ENCODE results near the gene KRT35. TPM values are rescaled to one million over a fixed set of nuclear protein-coding genes. Genes with fewer than 3 reads are reported as not detected.

KRT35 gene
- total RNA-seq, 1 experiment from 2014 or later: not detected

GRCh38 chr17:41490000-41490990 is 9.3 kb upstream of the KRT35 start:
- Histone ChIP-seq H4K20me1 (ENCODE audit: insufficient read depth) (no peaks in the 10 kb centered on the region), H3K79me2 (ENCODE audit: insufficient read depth, low read length) (no peaks in the 10 kb centered on the region), H3K4me3 (replicated peaks in 1 of 2; ENCODE audit: low read depth in 1 of 2, low read length in 2 of 2) (no peak overlapping the region), H3K36me3 (ENCODE audit: control insufficient read depth in 1 of 2, insufficient read depth in 2 of 2, low read length in 2 of 2) (no peaks in the 10 kb centered on the region), H3K9me3 (ENCODE audit: control insufficient read depth in 1 of 2, insufficient read depth in 1 of 2, low read depth in 1 of 2, low read length in 2 of 2) (no peaks in the 10 kb centered on the region), H3K27me3 (ENCODE audit: insufficient read depth, low read length) (no peaks in the 10 kb centered on the region), H3K9me2 (ENCODE audit: insufficient read depth) (no peaks in the 10 kb centered on the region), H2AFZ (ENCODE audit: low read depth, low read length, poor library complexity, severe bottlenecking) (no peak overlapping the region), H3K9ac (ENCODE audit: low read length) (no peak overlapping the region), H3K4me1 (ENCODE audit: control insufficient read depth in 1 of 2, insufficient read depth in 2 of 2, low read length in 2 of 2) (peaks cover 9 to 29% of the 10 kb centered on the region in 2 experiments), H3K27ac (ENCODE audit: low read depth, low read length) (no peak overlapping the region), H3K4me2 (ENCODE audit: low read length) (no peak overlapping the region)
- no TSS peak for BruUV-seq (replicated peaks)
- intact Hi-C loops (cut with micrococcal nuclease): loop anchor here (10.0 kb wide), 1 partner anchor 75 kb away; no protein-coding TSS in a partner anchor
- POLR2A ChIA-PET: no interaction called here
- TF ChIP-seq SIN3A (IDR thresholded peaks at IDR 0.05; ENCODE audit: low read depth) (no peak), JUND (IDR thresholded peaks at IDR 0.05) (no peak), CBX3 (IDR thresholded peaks at IDR 0.05; ENCODE audit: low read depth) (no peak), ZFX (IDR thresholded peaks at IDR 0.05) (no peak), CEBPB (IDR thresholded peaks at IDR 0.05; ENCODE audit: low read depth) (no peak), ATF3 (IDR thresholded peaks at IDR 0.05) (no peak), ZNF274 (IDR thresholded peaks at IDR 0.05; ENCODE audit: low read depth, low read length) (no peak), EZH2phosphoT487 (IDR thresholded peaks at IDR 0.05; ENCODE audit: borderline replicate concordance) (no peak), POLR2A (IDR thresholded peaks at IDR 0.05; ENCODE audit: borderline replicate concordance, extremely low read depth, insufficient read depth, insufficient read length) (no peak), ZBTB33 (IDR thresholded peaks at IDR 0.05; ENCODE audit: extremely low read depth, insufficient replicate concordance, low read length) (no peak), TCF7L2 (IDR thresholded peaks at IDR 0.05; ENCODE audit: borderline replicate concordance, extremely low read depth, insufficient read depth, insufficient read length) (no peak), SRF (IDR thresholded peaks at IDR 0.05; ENCODE audit: low read depth) (no peak), ELF1 (IDR thresholded peaks at IDR 0.05; ENCODE audit: borderline replicate concordance, low read depth) (no peak), EZH2 (IDR thresholded peaks at IDR 0.05) (no peak)
- TF ChIP-seq, protein P1, sequence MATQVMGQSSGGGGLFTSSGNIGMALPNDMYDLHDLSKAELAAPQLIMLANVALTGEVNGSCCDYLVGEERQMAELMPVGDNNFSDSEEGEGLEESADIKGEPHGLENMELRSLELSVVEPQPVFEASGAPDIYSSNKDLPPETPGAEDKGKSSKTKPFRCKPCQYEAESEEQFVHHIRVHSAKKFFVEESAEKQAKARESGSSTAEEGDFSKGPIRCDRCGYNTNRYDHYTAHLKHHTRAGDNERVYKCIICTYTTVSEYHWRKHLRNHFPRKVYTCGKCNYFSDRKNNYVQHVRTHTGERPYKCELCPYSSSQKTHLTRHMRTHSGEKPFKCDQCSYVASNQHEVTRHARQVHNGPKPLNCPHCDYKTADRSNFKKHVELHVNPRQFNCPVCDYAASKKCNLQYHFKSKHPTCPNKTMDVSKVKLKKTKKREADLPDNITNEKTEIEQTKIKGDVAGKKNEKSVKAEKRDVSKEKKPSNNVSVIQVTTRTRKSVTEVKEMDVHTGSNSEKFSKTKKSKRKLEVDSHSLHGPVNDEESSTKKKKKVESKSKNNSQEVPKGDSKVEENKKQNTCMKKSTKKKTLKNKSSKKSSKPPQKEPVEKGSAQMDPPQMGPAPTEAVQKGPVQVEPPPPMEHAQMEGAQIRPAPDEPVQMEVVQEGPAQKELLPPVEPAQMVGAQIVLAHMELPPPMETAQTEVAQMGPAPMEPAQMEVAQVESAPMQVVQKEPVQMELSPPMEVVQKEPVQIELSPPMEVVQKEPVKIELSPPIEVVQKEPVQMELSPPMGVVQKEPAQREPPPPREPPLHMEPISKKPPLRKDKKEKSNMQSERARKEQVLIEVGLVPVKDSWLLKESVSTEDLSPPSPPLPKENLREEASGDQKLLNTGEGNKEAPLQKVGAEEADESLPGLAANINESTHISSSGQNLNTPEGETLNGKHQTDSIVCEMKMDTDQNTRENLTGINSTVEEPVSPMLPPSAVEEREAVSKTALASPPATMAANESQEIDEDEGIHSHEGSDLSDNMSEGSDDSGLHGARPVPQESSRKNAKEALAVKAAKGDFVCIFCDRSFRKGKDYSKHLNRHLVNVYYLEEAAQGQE (IDR thresholded peaks at IDR 0.05; ENCODE audit: low read depth): no peak
- TF ChIP-seq, protein P2, sequence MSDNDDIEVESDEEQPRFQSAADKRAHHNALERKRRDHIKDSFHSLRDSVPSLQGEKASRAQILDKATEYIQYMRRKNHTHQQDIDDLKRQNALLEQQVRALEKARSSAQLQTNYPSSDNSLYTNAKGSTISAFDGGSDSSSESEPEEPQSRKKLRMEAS (IDR thresholded peaks at IDR 0.05): no peak
- DNase-seq (ENCODE audit: low read depth, low spot score) (no peak), ATAC-seq (no peak)
- RAD21 ChIA-PET (ENCODE audit: low non-redundant PET in 1 of 2, low total read pairs in 2 of 2, uncharacterized antibody in 2 of 2, unreplicated experiment in 2 of 2): interaction anchor here in 1 of 2 experiments (0.7 kb wide), 1 partner anchor 55 kb away, joined by 3 read pairs; no protein-coding TSS in a partner anchor
- CTCF ChIA-PET: interaction anchor here (1.0 to 2.1 kb wide), 3 partner anchors 59 to 173 kb away, joined by 3 to 5 read pairs (median 4); no protein-coding TSS in a partner anchor

Data from HCT116 (cell line).